Measurements from ENCODE around the gene OTX2.

Gene OTX2

DNA sequence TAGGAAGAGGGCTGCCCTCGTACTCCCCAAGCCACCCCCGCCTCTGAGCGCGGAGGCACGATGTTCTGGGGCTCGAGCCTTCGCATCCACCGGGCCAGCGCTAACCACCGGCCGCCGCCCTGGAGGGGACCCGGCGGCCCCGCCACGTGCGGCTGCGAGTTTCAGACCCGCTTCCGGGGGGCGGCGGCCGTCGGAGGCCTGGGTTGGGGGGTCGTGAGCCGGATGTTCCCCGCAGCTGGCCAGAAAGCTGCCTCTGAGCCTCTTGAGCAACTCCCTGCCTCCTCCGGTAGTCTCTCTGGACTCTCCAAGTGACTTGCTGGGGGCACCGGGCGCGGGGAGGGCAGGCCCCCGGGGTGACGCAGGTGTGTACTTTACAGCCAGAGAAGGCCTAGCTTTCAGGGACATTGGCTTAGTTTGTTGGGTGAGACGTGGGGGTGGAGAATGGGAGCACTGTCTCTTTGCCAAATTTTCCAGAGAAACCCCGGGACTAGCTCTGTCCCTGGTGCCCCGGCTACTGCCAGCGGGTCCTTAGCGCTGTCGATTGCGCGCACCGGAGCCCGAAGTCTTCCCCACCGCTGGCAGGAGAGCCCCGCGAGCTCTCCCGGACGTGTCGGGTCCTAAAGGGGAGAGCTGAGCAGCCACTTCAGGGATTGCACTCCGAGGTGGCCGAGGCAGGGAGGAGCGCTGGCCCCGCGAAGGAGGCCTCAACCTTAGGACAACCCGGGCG is 15.6 kb downstream of the OTX2 start:
- DNase-seq: no peak

DNA sequence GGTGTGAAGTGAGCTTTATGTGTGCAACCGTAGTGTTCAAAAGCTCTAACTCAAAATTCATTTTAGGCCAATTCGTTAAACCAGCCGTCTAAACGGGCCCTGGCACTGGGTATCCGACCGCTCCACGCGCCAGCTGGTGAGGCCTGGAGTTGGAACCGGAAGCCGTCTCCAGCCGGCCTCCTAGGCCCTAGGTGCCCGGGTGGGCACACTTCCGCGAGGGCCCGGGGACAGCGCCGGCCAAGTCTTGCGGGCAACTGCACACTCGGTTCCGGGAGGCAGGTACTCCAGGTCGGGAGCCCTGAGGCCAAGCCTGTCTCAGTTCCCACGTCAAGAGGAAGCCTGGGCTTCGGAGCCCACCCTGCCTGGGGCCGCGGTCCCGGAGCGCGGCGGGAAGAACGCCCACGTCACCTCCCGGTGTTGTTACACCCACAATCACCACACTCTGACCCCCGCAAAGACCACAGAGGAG is 16.2 kb downstream of the OTX2 start:
- no peak for DNase-seq

DNA sequence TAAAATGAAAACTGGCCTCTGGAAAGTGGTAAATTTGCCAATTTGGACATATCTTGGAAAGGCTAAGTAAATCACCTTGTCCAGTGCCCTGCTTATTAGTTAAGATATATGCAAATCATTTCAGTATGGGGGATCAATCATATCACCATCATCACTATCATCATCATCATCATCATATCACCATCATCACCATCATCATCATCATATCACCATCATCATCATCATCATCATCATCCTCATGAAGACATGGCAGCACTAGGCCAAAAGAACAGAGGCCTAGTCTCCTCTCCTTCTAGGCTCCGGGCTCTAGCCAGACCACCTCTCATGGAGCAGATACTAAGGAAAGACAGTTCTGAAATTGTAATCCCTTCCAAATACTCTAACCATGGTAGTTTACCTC is 20.3 kb downstream of the OTX2 start:
- no peak for DNase-seq

DNA sequence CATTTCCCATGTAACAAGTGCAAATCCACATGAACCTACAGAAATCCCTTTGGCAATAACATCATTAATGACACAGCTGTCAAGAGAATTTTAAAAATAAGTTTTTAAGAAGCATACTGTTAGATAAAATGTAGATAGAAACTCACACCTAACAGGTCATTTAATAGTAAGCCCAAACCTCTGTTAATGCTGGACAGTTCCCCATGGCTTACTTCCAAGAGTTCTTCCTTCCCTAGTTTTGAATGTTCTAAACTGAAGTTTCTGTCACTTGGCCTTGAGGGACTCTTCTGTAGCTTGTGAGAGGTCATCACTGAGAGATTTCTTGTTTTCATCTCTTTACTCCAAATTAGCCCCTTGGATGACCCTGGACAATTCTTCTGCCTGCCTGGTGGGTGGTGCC is 22.7 kb downstream of the OTX2 start:
- no peak for DNase-seq

DNA sequence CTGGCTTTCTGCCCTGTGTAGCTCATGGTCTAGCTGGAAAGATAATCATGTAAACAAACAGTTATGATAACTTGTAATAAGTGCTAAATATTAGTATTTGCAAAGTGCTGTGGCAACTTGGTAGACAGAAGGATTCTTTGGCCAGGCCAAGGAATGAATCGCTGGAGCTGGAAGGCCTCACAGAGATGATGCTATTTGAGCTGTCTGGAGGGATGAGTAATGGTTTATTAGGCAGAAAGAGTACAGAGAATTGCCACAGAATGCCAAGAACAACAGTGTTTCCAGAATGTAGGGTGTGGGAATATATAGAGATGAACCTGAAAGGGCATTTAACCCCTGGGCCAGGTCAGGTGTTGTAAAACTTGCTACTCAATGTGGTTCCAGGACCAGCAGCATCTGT is 27.6 kb downstream of the OTX2 start:
- DNase-seq: no peak

DNA sequence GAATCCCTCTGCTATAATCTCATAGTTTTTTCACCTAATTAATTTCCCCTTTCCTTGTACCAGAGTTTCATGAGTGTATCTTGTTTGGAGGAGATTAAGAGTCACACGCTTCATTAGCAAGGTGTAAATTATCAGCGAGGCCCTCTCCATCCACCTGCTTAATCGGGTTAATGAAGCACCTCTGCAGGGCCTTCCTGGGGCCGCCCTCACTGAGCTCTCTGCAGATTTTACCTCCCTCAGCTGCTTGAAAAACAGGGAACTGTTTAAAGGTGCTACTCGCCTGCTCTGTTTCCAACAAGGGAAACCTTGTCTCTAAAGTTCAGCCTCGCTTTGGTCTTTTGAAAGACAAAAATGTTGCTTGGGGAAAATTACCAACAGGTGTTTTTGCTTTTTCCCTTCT is 35.8 kb downstream of the OTX2 start:
- no peak for DNase-seq

DNA sequence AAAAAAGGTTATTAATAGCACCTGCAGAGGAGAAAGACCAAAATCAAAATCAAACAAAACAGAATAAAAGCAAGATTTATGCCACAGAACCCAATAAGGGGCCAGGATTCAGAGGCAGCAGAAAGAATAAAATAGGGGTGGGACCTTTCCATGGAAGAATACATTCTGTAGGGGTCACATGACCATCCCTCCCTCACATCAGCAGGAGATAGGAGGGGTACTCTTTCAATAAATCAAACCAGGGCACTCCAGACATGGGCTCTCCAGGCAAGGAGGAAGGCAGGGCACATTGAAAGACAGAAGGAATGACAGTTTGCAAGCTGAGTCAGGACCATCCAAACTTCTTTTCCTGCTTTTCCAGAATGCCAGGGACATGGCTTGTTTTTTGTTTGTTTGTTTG is 39.8 kb downstream of the OTX2 start:
- no peak for DNase-seq

DNA sequence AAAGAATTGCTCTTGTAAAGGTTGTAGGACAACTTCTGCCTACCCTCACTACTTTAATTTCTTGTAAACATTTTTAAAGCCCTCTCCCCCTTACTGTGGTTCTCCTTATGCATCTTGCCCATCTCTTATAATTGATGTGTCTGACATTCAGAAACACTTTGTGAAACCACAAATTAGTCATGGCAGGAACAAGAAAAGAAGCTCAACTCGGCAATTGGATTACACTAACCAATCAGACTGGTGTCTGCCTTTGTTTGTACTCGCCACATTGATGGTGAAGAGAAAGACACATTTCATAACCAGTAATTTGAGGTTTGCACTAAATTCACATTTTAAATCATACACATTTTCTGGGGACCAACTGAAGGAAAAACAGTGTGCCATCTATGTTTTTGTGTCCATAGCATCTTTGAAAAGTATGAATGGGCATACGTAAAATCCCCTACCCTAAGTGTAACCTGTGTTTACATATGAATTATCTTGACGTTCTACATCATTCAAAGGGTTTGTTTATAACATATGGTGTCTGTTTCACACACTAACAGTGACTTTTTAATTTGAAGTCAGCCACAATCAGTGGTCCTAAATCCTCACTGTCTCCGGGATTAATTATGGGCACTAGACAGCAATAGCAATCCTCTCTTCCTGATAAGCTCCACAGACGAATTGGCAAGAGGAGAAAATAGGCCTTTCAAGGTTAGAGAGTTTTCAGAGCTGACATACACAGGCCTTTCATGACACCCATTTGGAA is 49.9 kb downstream of the OTX2 start:
- no peak for DNase-seq

DNA sequence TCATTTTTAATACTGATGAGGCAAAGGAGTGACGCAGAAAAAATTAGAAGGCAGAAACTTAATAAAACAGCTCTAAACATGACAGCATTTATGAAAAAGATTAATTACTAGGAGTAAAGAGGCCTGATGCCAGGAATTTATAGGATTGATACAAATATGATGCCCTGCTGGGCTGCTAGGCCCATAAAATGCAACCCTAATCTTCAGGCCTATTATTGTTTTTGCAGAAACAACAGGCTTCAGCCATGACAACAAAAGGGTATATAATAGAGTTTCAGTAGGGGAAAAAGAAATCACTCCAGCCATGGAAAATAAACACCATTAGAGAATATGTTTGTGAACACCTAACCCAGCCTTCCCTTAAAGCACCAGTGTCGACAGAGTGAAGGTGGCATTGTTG is 50.6 kb downstream of the OTX2 start:
- no peak for DNase-seq

DNA sequence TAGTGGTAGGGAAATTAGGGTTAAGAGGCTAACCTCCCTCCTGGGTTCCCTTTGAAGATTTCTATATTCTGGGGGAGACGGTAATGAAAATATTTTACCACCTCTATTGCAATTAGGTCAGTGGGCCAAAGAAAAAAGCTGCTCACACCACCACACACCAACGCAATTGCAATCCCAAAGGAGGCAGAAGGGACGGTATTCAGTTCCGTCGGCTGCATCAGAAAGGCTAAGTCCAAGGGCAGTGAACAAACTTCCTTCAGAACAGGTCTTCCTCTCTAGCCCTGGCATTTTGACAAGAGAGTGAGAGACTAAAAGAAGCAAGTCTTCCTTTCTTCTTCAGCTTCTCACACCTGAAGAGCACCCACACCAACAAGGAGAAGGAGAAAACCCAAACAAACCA is 51.2 kb downstream of the OTX2 start:
- DNase-seq: no peak

DNA sequence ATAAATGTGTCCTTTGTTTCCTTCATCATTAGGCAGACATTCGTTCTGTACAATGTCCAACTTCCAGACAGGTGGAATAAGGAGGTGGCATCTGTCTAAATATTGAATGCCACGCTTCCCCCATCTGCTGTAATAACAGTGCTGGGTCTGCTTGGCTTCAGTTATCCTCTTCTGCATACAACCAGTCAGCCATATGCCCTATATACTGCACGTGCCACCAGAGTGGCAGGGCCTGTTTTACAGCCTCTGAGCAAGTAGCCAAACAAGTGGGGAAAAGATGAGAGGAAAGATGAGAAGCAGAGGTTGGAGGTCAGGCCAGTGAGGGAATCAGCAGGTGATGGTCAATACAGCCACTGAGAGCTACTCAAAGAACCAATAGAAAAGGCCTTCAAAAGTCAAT is 55.4 kb downstream of the OTX2 start:
- DNase-seq: no peak

DNA sequence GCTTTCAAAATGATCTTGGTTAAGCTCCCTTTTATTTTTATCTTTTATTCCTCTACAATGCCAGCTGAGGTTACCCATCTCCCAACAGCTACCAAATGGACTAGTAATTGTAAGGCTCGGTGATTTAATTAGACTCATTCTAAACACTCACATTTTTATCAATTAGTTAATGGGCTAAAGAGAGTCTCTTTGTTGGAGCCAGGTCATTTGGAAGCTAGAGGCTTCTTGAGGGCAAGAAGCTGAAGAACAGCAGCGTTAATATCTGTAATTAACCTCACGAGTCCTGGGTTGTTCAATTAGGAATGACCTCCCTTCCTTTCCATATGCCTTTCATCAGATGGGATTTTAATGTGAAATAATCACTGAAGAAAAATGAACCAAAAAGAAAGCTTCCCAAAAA is 56.9 kb downstream of the OTX2 start:
- DNase-seq: no peak

DNA sequence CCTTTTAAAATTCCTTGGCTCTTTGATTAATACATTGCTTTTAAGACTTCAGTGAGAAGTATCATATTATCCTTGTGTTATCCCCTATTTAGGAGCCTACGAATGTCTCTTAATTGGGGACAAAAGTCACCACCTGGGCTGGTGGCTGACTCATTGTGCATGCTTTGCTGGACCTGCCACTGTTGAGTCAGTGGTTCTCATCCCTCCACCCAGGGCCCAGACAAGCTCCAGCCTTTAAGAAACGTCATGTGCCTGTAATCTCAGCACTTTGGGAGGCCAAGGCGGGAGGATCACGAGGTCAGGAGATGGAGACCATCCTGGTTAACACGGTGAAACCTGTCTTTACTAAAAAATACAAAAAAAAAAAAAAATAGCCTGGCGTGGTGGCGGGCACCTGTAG is 57.9 kb downstream of the OTX2 start:
- DNase-seq: no peak

DNA sequence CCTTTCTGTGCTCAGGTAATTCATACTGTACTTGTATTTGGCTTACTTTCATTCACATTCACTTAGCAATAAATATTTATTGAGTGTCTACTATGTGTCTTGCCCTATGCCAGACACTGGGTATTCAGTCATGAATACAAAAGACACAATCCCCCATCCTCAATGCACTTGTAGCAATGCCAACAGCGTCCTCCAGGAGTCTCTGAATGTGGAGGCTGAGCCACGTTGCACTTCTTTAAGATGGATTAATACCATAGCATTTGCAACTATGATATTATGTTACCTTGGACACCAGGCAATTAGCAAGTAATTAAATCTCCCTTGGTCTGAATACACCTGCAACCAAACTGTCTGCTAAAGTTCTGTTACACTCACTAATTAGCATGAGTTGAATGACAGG is 58.8 kb downstream of the OTX2 start:
- DNase-seq: no peak
